Measurements from ENCODE around the gene ZNF816.

The ZNF816 gene

DNA sequence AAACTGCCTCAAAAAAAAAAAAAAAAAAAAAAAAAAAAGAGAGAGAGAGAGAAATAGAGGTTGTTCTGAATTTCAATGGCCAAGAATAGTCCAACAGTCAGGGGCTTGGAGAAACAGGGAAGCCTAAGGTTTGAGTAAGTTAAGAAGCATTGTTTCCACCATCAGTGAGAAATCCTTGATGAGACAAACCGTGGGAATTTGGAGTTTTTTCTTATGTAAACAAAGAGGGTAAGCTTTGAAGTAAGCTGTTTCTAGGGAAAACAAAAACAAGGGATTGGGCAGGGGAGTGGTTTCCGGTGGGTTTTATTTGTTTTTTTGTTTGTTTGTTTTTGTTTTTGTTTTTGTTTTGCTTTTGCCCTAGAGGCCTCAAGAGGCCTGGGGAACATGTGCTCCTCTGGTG is 39.8 kb upstream of the ZNF816 start:
- no peak overlapping the region for H3K4me3 ChIP-seq (ENCODE audit: insufficient read length, low read depth)
- H3K9ac ChIP-seq (ENCODE audit: insufficient read length, low read depth): no peak overlapping the region
- peaks cover 20% of the 10 kb centered on the region; the same call in 1 of the 2 replicates for H3K9me3 ChIP-seq (ENCODE audit: insufficient read depth, low read length)
- no peaks in the 10 kb centered on the region for H3K4me1 ChIP-seq (ENCODE audit: insufficient read depth, insufficient read length)
- DNase-seq (ENCODE audit: low read depth, low spot score): peak; percentile 77
- TF ChIP-seq SUZ12 (IDR thresholded peaks at IDR 0.05; ENCODE audit: extremely low read depth, insufficient read depth, insufficient read length) (no peak), YY1 (IDR thresholded peaks at IDR 0.05; ENCODE audit: insufficient read depth, insufficient read length) (no peak), ZNF274 (IDR thresholded peaks at IDR 0.05; ENCODE audit: low read depth, low read length) (no peak)
- no peaks in the 10 kb centered on the region for H3K36me3 ChIP-seq (ENCODE audit: insufficient read depth, insufficient read length, low read length)
- H3K27me3 ChIP-seq (ENCODE audit: insufficient read depth, insufficient read length): no peaks in the 10 kb centered on the region

DNA sequence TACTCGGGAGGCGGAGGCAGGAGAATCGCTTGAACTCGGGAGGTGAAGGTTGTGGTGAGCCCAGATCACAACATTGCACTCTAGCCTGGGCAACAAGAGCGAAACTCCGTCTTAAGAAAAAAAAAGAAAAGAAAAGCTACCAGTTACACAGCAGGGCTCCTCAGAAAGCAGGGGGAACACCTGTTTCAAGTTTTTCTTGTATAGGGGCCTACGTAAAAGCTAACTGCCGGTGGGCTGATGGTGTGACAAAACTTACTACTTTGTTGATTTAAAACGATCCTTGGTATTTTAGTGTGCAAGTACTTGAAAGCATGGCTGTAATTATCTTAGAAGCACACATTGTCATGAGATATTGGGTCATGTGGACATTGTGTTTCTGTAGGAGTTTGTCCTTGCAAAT is 35.3 kb upstream of the ZNF816 start:
- H3K9ac ChIP-seq (ENCODE audit: insufficient read length, low read depth): no peak overlapping the region
- no peaks in the 10 kb centered on the region for H3K36me3 ChIP-seq (ENCODE audit: insufficient read depth, insufficient read length, low read length)
- peaks cover 19% of the 10 kb centered on the region; the same call in 1 of the 2 replicates for H3K9me3 ChIP-seq (ENCODE audit: insufficient read depth, low read length)
- H3K27me3 ChIP-seq (ENCODE audit: insufficient read depth, insufficient read length): no peaks in the 10 kb centered on the region
- TF ChIP-seq SUZ12 (IDR thresholded peaks at IDR 0.05; ENCODE audit: extremely low read depth, insufficient read depth, insufficient read length): no peak
- no peak for TF ChIP-seq ZNF274 (IDR thresholded peaks at IDR 0.05; ENCODE audit: low read depth, low read length)
- TF ChIP-seq YY1 (IDR thresholded peaks at IDR 0.05; ENCODE audit: insufficient read depth, insufficient read length): no peak
- no peak overlapping the region for H3K4me3 ChIP-seq (ENCODE audit: insufficient read length, low read depth)
- no peaks in the 10 kb centered on the region for H3K4me1 ChIP-seq (ENCODE audit: insufficient read depth, insufficient read length)
- DNase-seq (ENCODE audit: low read depth, low spot score): no peak

DNA sequence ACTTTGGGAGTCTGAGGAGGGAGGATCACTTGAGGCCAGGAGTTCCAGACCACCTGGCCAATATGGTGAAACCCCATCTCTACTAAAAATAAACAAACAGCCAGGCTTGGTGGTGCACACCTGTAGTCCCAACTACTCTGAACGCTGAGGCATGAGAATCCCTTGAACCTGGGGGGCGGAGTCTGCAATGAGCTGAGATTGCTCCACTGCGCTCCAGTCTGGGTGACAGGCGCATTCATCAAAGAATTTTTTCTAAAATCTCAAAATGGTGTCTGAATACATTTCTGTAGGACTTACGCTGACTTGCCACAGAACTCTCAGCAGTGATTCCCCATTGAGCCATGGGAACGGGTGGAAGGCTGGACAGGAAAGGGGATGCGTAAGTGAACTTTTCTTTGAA is 33.0 kb upstream of the ZNF816 start:
- no peak for DNase-seq (ENCODE audit: low read depth, low spot score)
- H3K9me3 ChIP-seq (ENCODE audit: insufficient read depth, low read length): peaks cover 17% of the 10 kb centered on the region; the same call in 1 of the 2 replicates
- H3K36me3 ChIP-seq (ENCODE audit: insufficient read depth, insufficient read length, low read length): no peaks in the 10 kb centered on the region
- no peak overlapping the region for H3K4me3 ChIP-seq (ENCODE audit: insufficient read length, low read depth)
- no peak for TF ChIP-seq ZNF274 (IDR thresholded peaks at IDR 0.05; ENCODE audit: low read depth, low read length)
- TF ChIP-seq YY1 (IDR thresholded peaks at IDR 0.05; ENCODE audit: insufficient read depth, insufficient read length): no peak
- no peak for TF ChIP-seq SUZ12 (IDR thresholded peaks at IDR 0.05; ENCODE audit: extremely low read depth, insufficient read depth, insufficient read length)
- H3K4me1 ChIP-seq (ENCODE audit: insufficient read depth, insufficient read length): no peaks in the 10 kb centered on the region
- no peak overlapping the region for H3K9ac ChIP-seq (ENCODE audit: insufficient read length, low read depth)
- no peaks in the 10 kb centered on the region for H3K27me3 ChIP-seq (ENCODE audit: insufficient read depth, insufficient read length)

DNA sequence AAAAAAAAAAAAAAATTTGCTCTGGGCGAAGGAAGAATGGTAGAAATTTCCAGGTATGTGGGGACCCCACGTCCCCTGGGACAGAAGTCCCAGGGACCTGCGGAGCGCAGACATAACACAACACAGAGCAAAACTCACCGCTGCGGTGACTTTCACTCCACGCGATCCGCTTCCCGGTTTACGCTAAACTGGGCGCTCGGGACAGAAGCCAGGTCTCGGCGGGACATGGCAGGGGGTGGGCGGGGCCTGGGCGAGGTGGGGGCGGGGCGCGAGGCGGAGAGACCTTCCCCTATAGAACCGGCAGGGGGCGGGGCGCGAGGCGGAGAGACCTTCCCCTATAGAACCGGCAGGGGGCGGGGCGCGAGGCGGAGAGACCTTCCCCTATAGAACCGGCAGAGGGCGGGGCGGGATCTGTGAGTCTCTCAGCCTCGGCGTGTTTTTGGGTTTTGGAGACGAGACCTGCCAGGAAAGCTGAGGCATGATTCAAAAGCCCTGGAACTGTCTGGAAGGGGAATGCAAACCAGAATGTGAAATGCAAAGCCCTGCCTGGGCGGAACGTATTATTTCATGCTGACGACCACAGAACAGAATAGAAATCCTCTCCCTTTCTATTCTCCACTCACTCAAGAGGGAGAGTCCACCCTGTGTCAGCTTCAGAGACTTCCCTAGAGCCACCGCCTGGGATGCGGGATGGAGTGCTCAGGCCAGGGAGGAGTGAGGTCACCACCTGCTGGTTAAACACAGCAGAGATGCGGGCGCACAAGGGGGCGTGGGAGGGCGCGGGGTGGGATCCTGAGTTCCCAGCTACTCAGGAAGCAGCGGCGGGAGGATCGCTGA is 30.9 kb upstream of the ZNF816 start:
- peak; percentile 49 for DNase-seq (ENCODE audit: low read depth, low spot score)
- Histone ChIP-seq H3K4me3 (ENCODE audit: insufficient read length, low read depth) (peak overlapping the region; percentile 45), H3K4me1 (ENCODE audit: insufficient read depth, insufficient read length) (no peaks in the 10 kb centered on the region), H3K27me3 (ENCODE audit: insufficient read depth, insufficient read length) (no peaks in the 10 kb centered on the region), H3K9ac (ENCODE audit: insufficient read length, low read depth) (peak overlapping the region; percentile 70), H3K36me3 (ENCODE audit: insufficient read depth, insufficient read length, low read length) (peaks cover 9% of the 10 kb centered on the region), H3K9me3 (ENCODE audit: insufficient read depth, low read length) (peaks cover 17% of the 10 kb centered on the region; the same call in 1 of the 2 replicates)
- TF ChIP-seq ZNF274 (IDR thresholded peaks at IDR 0.05; ENCODE audit: low read depth, low read length): no peak
- TF ChIP-seq YY1 (IDR thresholded peaks at IDR 0.05; ENCODE audit: insufficient read depth, insufficient read length): no peak
- TF ChIP-seq SUZ12 (IDR thresholded peaks at IDR 0.05; ENCODE audit: extremely low read depth, insufficient read depth, insufficient read length): no peak

DNA sequence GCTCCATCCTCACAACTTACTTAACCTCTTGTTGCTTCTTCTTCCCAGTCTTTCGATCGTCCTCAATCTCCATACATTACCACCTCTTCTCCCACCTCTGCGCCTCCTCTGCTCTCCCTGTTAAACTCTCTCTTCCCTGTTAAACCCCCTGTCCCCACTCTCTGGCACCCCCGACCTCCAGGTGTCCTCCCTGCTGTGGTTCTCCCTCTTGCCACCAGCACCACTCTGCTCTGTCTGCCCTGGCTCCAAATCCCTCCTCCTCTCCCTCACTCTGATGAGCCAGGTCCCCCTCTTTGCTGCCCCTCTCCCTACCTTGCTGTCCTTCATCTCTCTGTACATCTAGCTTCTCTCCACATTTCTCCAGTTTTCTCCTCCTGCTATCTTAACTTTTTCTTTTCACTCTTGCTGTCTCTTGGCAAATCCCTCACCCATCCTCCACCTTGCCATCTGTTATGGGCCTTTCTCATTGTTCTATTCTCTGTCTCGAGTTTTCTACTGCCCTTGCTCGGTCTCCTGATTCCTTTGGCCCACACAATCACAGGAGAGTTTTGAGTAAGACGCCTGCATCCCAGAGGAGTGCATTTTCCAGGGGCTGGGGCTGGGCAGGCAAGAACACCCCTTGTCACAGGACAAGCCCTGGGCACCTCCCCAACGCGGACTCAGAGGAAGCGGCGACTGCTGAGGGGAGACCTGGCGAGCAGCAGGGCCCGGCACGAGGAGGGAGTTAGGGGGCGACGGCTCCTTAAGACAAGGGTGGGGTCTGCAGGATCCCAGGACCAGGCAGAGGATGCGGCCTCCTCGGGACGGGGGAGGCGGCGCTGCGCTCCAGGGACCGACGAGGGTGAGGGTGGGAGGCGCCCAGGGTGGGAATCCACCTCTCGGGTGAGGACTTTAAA is 29.7 kb upstream of the ZNF816 start:
- peak overlapping the region; percentile 64 for H3K9ac ChIP-seq (ENCODE audit: insufficient read length, low read depth)
- H3K27me3 ChIP-seq (ENCODE audit: insufficient read depth, insufficient read length): no peaks in the 10 kb centered on the region
- H3K9me3 ChIP-seq (ENCODE audit: insufficient read depth, low read length): peaks cover 20% of the 10 kb centered on the region; the same call in 1 of the 2 replicates
- no peak for TF ChIP-seq YY1 (IDR thresholded peaks at IDR 0.05; ENCODE audit: insufficient read depth, insufficient read length)
- no peak for TF ChIP-seq ZNF274 (IDR thresholded peaks at IDR 0.05; ENCODE audit: low read depth, low read length)
- TF ChIP-seq SUZ12 (IDR thresholded peaks at IDR 0.05; ENCODE audit: extremely low read depth, insufficient read depth, insufficient read length): no peak
- peak overlapping the region; percentile 45 for H3K4me3 ChIP-seq (ENCODE audit: insufficient read length, low read depth)
- DNase-seq (ENCODE audit: low read depth, low spot score): no peak
- peaks cover 11% of the 10 kb centered on the region for H3K36me3 ChIP-seq (ENCODE audit: insufficient read depth, insufficient read length, low read length)
- no peaks in the 10 kb centered on the region for H3K4me1 ChIP-seq (ENCODE audit: insufficient read depth, insufficient read length)

DNA sequence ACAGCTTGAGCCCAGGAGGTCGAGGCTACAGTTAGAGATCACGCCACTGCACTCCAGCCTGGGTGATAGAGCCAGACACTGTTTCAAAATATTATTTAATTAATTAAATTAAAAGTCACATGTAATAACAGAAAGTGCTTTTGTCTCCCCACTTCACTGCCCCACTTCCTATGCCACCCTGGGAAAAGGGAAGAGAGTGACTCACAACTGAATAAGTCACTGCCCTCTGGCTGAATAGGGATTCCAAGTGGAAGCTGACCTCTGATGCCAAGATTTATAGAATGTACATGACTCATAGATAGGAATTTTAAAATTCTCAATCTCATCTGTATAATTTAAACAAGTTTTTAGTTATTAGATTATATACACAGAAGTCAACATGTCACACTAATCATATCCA is 28.8 kb upstream of the ZNF816 start:
- Histone ChIP-seq H3K4me3 (ENCODE audit: insufficient read length, low read depth) (no peak overlapping the region), H3K27me3 (ENCODE audit: insufficient read depth, insufficient read length) (no peaks in the 10 kb centered on the region), H3K9ac (ENCODE audit: insufficient read length, low read depth) (no peak overlapping the region), H3K36me3 (ENCODE audit: insufficient read depth, insufficient read length, low read length) (peaks cover 20% of the 10 kb centered on the region), H3K4me1 (ENCODE audit: insufficient read depth, insufficient read length) (no peaks in the 10 kb centered on the region), H3K9me3 (ENCODE audit: insufficient read depth, low read length) (peaks cover 28% of the 10 kb centered on the region; the same call in 1 of the 2 replicates)
- DNase-seq (ENCODE audit: low read depth, low spot score): no peak
- TF ChIP-seq YY1 (IDR thresholded peaks at IDR 0.05; ENCODE audit: insufficient read depth, insufficient read length): no peak
- TF ChIP-seq ZNF274 (IDR thresholded peaks at IDR 0.05; ENCODE audit: low read depth, low read length): no peak
- TF ChIP-seq SUZ12 (IDR thresholded peaks at IDR 0.05; ENCODE audit: extremely low read depth, insufficient read depth, insufficient read length): no peak
